Activated CD4-positive, alpha-beta memory T cell treated with anti-CD3 and anti-CD28 coated beads, Interleukin-2, amount 10 ng/mL, durations not matched to agents 7 days and 5 days (primary cell): Measurements from ENCODE around the gene NEDD4L. TPM values are rescaled to one million over a fixed set of nuclear protein-coding genes. Genes with fewer than 3 reads are reported as not detected.
"Not testable (repeated sequence)": the region's sequence is repeated elsewhere in the genome, so short reads cannot be mapped to it uniquely, and the experiment has no call there.

Experiments
- CTCF ChIA-PET: fragments of 350-600 bp; sonication (Branson Sonifier 250); formaldehyde crosslinking; loops from one replicate; lab custom pipeline; 2021; ENCODE audit warnings: antibody characterized with exemption, inconsistent platforms; lab: Charles Lee
- POLR2A ChIA-PET: fragments of 350-600 bp; sonication (Branson Sonifier 250); formaldehyde crosslinking; loops from one replicate; lab custom pipeline; 2021; ENCODE audit warnings: antibody characterized with exemption; lab: Charles Lee
- DNase-seq: peaks from one replicate; pipeline ENCODE4 v3.0.0-alpha.2; 2020
- H3K27ac Mint-ChIP-seq: one replicate; pipeline ENCODE4 v1.8.0; 2021; ENCODE audit warnings: mild to moderate bottlenecking, mixed read lengths
- H3K27me3 Mint-ChIP-seq: one replicate; pipeline ENCODE4 v1.8.0; 2021; ENCODE audit warnings: mixed read lengths
- H3K36me3 Mint-ChIP-seq: one replicate; pipeline ENCODE4 v1.8.0; 2021; ENCODE audit warnings: low read depth, mixed read lengths
- H3K4me1 Mint-ChIP-seq: one replicate; pipeline ENCODE4 v1.8.0; 2021; ENCODE audit warnings: mixed read lengths
- H3K4me3 Mint-ChIP-seq: one replicate; pipeline ENCODE4 v1.8.0; 2021; ENCODE audit warnings: mild to moderate bottlenecking, mixed read lengths
- H3K9me3 Mint-ChIP-seq: one replicate; pipeline ENCODE4 v1.8.0; 2021; ENCODE audit warnings: mixed read lengths
- total RNA-seq, 2 experiments: library from RNA; stranded (reverse); gene quantifications; one replicate each; pipeline ENCODE4 v1.2.3, GENCODE V29; 2021

The NEDD4L gene
- total RNA-seq, 2 experiments from 2014 or later = 4.6 to 5.8 TPM

GRCh38 chr18:58166278-58166844 is 122.3 kb downstream of the NEDD4L start:
- Mint-ChIP-seq H3K27ac (no peak overlapping the region), H3K36me3 (no peaks in the 10 kb centered on the region), H3K4me3 (no peak overlapping the region), H3K4me1 (no peaks in the 10 kb centered on the region), H3K27me3 (peaks cover 12% of the 10 kb centered on the region), H3K9me3 (no peaks in the 10 kb centered on the region)
- ChIA-PET CTCF (interaction anchor here (1.9 kb wide), 1 partner anchor 123 kb away, joined by 6 read pairs; the partner anchor contains the start of gene NEDD4L), POLR2A (no interaction called here)
- DNase-seq = no peak

- no peaks in the 10 kb centered on the region for H3K9me3 Mint-ChIP-seq
- H3K4me1 Mint-ChIP-seq = no peaks in the 10 kb centered on the region
- H3K27me3 Mint-ChIP-seq = peaks cover 14% of the 10 kb centered on the region
- no peak overlapping the region for H3K27ac Mint-ChIP-seq
- ChIA-PET POLR2A (no interaction called here), CTCF (no interaction called here)
- H3K4me3 Mint-ChIP-seq = no peak overlapping the region
- DNase-seq = no peak
- no peaks in the 10 kb centered on the region for H3K36me3 Mint-ChIP-seq
These were observed 123.0 kb downstream of the NEDD4L start for GRCh38 chr18:58167073-58167472.

GRCh38 chr18:58168221-58168620 is 124.2 kb downstream of the NEDD4L start:
- no peak overlapping the region for H3K27ac Mint-ChIP-seq
- H3K4me3 Mint-ChIP-seq = no peak overlapping the region
- H3K36me3 Mint-ChIP-seq = no peaks in the 10 kb centered on the region
- no peaks in the 10 kb centered on the region for H3K4me1 Mint-ChIP-seq
- CTCF ChIA-PET = no interaction called here
- POLR2A ChIA-PET = no interaction called here
- DNase-seq = no peak
- H3K9me3 Mint-ChIP-seq = no peaks in the 10 kb centered on the region
- H3K27me3 Mint-ChIP-seq = peaks cover 16% of the 10 kb centered on the region

- H3K4me3 Mint-ChIP-seq = no peak overlapping the region
- no peak overlapping the region for H3K27ac Mint-ChIP-seq
- ChIA-PET CTCF (no interaction called here), POLR2A (no interaction called here)
- H3K36me3 Mint-ChIP-seq = no peaks in the 10 kb centered on the region
- no peaks in the 10 kb centered on the region for H3K9me3 Mint-ChIP-seq
- no peak for DNase-seq
- peaks cover 16% of the 10 kb centered on the region for H3K27me3 Mint-ChIP-seq
- H3K4me1 Mint-ChIP-seq = no peaks in the 10 kb centered on the region
These were observed 125.0 kb downstream of the NEDD4L start for GRCh38 chr18:58168993-58169392.

GRCh38 chr18:58169472-58169871 is 125.4 kb downstream of the NEDD4L start:
- ChIA-PET CTCF (no interaction called here), POLR2A (no interaction called here)
- H3K4me1 Mint-ChIP-seq = no peaks in the 10 kb centered on the region
- DNase-seq = no peak
- H3K36me3 Mint-ChIP-seq = no peaks in the 10 kb centered on the region
- no peak overlapping the region for H3K4me3 Mint-ChIP-seq
- peaks cover 17% of the 10 kb centered on the region for H3K27me3 Mint-ChIP-seq
- no peak overlapping the region for H3K27ac Mint-ChIP-seq
- no peaks in the 10 kb centered on the region for H3K9me3 Mint-ChIP-seq

- DNase-seq, H3K4me3 Mint-ChIP-seq, CTCF ChIA-PET, POLR2A ChIA-PET, H3K9me3 Mint-ChIP-seq, H3K36me3 Mint-ChIP-seq, H3K27ac Mint-ChIP-seq, H3K4me1 Mint-ChIP-seq: not testable (repeated sequence)
- H3K27me3 Mint-ChIP-seq = peaks cover 18% of the 10 kb centered on the region
These were observed 126.0 kb downstream of the NEDD4L start for GRCh38 chr18:58170036-58170435.

GRCh38 chr18:58172031-58172430 is 128.0 kb downstream of the NEDD4L start:
- Mint-ChIP-seq H3K27ac (no peak overlapping the region), H3K4me1 (no peaks in the 10 kb centered on the region), H3K9me3 (no peaks in the 10 kb centered on the region), H3K27me3 (peaks cover 18% of the 10 kb centered on the region), H3K4me3 (no peak overlapping the region), H3K36me3 (no peaks in the 10 kb centered on the region)
- no peak for DNase-seq
- CTCF ChIA-PET = no interaction called here
- POLR2A ChIA-PET = interaction anchor here (0.6 kb wide), 1 partner anchor 821 kb away, joined by 3 read pairs; no protein-coding TSS in a partner anchor

GRCh38 chr18:58174285-58174684 is 130.3 kb downstream of the NEDD4L start:
- no peak for DNase-seq
- H3K36me3 Mint-ChIP-seq = no peaks in the 10 kb centered on the region
- no peak overlapping the region for H3K4me3 Mint-ChIP-seq
- ChIA-PET POLR2A (no interaction called here), CTCF (no interaction called here)
- no peak overlapping the region for H3K27ac Mint-ChIP-seq
- H3K27me3 Mint-ChIP-seq = peaks cover 19% of the 10 kb centered on the region
- no peaks in the 10 kb centered on the region for H3K4me1 Mint-ChIP-seq
- H3K9me3 Mint-ChIP-seq = no peaks in the 10 kb centered on the region

GRCh38 chr18:58175122-58175785 is 131.2 kb downstream of the NEDD4L start:
- H3K4me3 Mint-ChIP-seq = no peak overlapping the region
- no peaks in the 10 kb centered on the region for H3K9me3 Mint-ChIP-seq
- ChIA-PET POLR2A (no interaction called here), CTCF (interaction anchor here (1.3 kb wide), 1 partner anchor 132 kb away, joined by 3 read pairs; the partner anchor contains the start of gene NEDD4L)
- H3K27me3 Mint-ChIP-seq = peaks cover 18% of the 10 kb centered on the region
- no peaks in the 10 kb centered on the region for H3K4me1 Mint-ChIP-seq
- DNase-seq = no peak
- no peaks in the 10 kb centered on the region for H3K36me3 Mint-ChIP-seq
- no peak overlapping the region for H3K27ac Mint-ChIP-seq

- CTCF ChIA-PET = interaction anchor here (0.8 to 1.3 kb wide), 2 partner anchors 132 to 146 kb away, joined by 3 to 4 read pairs; partner anchors contain the start of gene NEDD4L
- peaks cover 19% of the 10 kb centered on the region for H3K27me3 Mint-ChIP-seq
- no peaks in the 10 kb centered on the region for H3K9me3 Mint-ChIP-seq
- no peak for DNase-seq
- no peak overlapping the region for H3K27ac Mint-ChIP-seq
- no peaks in the 10 kb centered on the region for H3K4me1 Mint-ChIP-seq
- no peak overlapping the region for H3K4me3 Mint-ChIP-seq
- no peaks in the 10 kb centered on the region for H3K36me3 Mint-ChIP-seq
- POLR2A ChIA-PET = no interaction called here
These were observed 131.8 kb downstream of the NEDD4L start for GRCh38 chr18:58175786-58176176.

GRCh38 chr18:58177004-58177717 is 133.1 kb downstream of the NEDD4L start:
- H3K36me3 Mint-ChIP-seq = no peaks in the 10 kb centered on the region
- H3K4me3 Mint-ChIP-seq = no peak overlapping the region
- DNase-seq = no peak
- no peaks in the 10 kb centered on the region for H3K9me3 Mint-ChIP-seq
- POLR2A ChIA-PET = no interaction called here
- H3K27me3 Mint-ChIP-seq = peaks cover 15% of the 10 kb centered on the region
- no peaks in the 10 kb centered on the region for H3K4me1 Mint-ChIP-seq
- no peak overlapping the region for H3K27ac Mint-ChIP-seq
- CTCF ChIA-PET = no interaction called here

- ChIA-PET POLR2A (no interaction called here), CTCF (no interaction called here)
- Mint-ChIP-seq H3K4me1 (no peaks in the 10 kb centered on the region), H3K27me3 (peaks cover 12% of the 10 kb centered on the region), H3K27ac (no peak overlapping the region), H3K4me3 (no peak overlapping the region), H3K9me3 (no peaks in the 10 kb centered on the region), H3K36me3 (no peaks in the 10 kb centered on the region)
- no peak for DNase-seq
These were observed 134.0 kb downstream of the NEDD4L start for GRCh38 chr18:58177896-58178470.

GRCh38 chr18:58178511-58178910 is 134.5 kb downstream of the NEDD4L start:
- no peak overlapping the region for H3K27ac Mint-ChIP-seq
- H3K4me3 Mint-ChIP-seq = no peak overlapping the region
- ChIA-PET POLR2A (no interaction called here), CTCF (interaction anchor here (1.4 to 1.7 kb wide), 2 partner anchors 13 to 135 kb away, joined by 3 to 5 read pairs; partner anchors contain the start of gene NEDD4L)
- H3K36me3 Mint-ChIP-seq = no peaks in the 10 kb centered on the region
- peaks cover 10% of the 10 kb centered on the region for H3K27me3 Mint-ChIP-seq
- DNase-seq = no peak
- H3K9me3 Mint-ChIP-seq = no peaks in the 10 kb centered on the region
- no peaks in the 10 kb centered on the region for H3K4me1 Mint-ChIP-seq
